HG02870 (cell line): ENCODE results near the gene ERC2.

ENCODE experiments used
- ATAC-seq: cut with Tn5 transposase; IDR thresholded peaks from one replicate; pipeline ENCODE4 v1.9.1; 2021; ENCODE audit warnings: mild to moderate bottlenecking, moderate library complexity; ENCODE audit not compliant: unreplicated experiment

The ERC2 gene

GRCh38 chr3:55955891-55956477 lies 512.3 kb downstream of the ERC2 start:
- no peak for ATAC-seq

- no peak for ATAC-seq
These were observed 516.9 kb downstream of the ERC2 start for GRCh38 chr3:55951388-55951787.

DNA sequence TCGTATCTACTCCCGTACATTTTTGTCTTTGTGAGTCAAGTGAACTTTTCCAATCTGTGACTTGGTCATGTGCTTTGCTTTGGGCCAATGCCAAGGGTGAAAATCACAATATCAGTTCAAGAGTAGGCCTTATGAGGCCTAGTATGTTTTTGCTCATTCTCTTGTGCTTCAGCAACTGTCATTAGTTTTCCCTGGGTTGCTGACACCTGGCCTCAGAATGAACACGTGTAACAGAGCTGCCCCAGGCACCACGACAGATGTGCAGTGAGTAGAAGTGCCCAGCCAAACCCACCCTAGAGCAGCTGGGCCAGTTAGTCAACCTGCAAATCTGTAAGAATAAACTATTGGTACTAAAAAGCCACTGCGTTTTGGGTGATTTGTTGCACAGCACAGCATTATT lies 520.9 kb downstream of the ERC2 start:
- ATAC-seq, result no peak

DNA sequence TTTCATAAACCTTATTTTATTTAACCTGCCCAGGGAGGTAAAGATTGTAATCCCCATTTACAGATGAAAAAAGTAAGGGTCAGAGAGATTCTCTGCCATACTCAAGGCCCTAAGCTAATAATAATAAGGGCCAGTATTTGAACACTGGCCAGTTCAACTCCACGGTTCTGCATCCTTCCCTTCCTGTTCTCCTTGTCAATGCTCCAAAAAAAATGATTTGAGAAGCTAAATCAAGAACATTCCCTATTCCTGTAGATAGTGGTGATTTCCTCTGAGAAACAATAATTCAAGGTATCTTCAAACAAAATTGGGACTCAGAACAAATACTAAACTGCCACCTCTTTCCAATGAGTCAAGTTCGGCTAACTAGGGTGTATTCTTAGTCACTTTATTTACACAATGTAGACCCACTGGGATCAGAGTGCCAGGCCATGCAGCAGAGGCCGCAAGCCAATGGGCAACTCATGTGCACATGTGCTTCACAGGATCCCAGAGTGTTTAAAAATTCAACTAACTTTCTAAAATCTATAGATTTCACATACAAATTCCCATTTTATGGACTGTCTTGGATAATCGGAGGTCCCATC lies 521.6 kb downstream of the ERC2 start:
- no peak for ATAC-seq

DNA sequence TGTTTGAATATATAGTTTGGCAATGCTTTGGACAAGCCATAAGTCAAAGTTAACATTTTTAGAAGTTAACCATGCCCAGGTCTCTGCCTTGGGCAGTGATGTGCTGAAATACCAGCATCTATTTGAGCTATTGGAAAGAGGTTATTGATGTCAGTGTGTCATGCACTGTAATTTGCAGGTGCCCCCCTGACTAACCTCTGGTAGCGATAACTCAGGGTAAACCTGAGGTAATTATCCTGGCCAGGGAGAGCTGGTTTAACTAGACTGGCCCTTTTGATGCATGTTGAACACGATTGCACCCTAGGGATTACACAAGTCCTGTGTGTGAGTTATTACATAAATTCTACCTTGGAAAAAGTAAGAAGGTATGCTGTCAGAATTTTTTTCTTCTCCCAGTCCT lies 525.4 kb downstream of the ERC2 start:
- ATAC-seq, result no peak

- no peak for ATAC-seq
These were observed 529.0 kb downstream of the ERC2 start for GRCh38 chr3:55939287-55939686.

GRCh38 chr3:55937301-55937700 lies 531.0 kb downstream of the ERC2 start:
- no peak for ATAC-seq

- ATAC-seq, result no peak
These were observed 531.7 kb downstream of the ERC2 start for GRCh38 chr3:55936549-55937052.

DNA sequence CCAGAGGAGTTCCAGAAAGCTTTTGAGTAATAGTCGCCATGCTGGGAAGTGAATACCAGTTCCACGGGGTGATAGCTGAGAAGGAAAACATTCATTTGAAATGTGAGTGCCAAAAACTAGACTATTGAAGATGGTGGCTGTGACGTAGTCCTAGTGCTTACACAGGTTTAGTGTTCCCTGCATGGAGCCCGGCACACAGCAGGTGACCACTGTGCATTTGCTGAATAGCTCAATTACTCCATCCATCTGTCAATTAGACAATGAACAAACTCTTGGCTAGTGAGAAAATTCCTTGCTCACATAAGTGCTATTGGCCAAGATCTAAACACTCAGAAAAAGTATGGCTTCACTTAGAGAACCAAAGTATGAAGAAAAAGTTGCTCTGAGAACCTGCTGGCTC lies 533.0 kb downstream of the ERC2 start:
- no peak for ATAC-seq

DNA sequence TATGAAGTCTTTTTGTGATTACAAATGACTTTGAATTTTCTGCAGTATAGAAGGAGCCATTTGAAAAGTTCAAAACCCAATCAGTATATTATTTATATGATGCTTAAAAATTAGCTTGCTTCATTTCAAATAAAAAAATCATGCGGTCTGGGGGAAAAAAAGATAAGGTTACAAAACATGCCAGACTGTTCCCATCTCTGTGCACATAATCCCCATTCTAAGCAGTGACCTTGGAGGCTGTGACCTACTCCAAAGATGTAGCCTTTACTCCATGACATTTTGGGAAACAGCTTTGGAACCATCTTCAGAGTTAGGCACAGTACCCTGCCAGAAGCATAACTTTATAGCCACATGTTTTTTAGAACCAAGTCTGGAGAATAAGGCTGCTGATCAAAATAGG lies 533.5 kb downstream of the ERC2 start:
- ATAC-seq, result no peak

DNA sequence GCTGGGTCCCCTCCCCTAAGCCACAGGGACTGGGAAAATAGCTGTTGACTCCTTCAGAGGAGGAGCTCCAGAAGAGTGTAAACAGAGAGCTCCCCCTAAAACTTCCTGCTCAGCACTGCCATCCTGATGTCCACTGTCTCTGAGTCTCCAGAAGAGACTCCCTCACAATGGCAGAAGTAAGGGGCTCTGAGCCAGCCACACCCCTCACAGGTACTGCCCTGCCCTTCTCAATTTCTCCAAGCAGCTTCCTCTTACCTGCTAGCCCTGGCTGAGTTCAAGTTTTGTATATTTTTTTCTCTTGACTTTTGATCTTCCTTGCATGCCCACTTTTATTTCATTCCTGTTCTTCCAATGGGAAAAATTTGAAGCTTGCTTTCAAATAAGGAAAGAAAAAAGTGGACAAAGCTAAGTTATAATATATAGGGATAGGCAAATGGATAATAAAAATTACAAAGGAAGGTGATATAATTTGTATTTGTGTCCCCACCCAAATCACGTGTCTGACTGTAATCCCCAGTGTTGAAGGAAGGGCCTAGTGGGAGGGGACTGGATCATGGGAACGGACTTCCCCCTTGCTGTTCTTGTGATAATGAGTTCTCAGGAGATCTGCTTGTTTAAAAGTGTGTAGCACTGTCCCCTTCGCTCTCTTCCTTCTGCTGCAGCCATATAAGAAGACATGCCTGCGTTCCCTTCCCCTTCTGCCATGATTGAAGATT lies 539.0 kb downstream of the ERC2 start:
- ATAC-seq, result no peak

DNA sequence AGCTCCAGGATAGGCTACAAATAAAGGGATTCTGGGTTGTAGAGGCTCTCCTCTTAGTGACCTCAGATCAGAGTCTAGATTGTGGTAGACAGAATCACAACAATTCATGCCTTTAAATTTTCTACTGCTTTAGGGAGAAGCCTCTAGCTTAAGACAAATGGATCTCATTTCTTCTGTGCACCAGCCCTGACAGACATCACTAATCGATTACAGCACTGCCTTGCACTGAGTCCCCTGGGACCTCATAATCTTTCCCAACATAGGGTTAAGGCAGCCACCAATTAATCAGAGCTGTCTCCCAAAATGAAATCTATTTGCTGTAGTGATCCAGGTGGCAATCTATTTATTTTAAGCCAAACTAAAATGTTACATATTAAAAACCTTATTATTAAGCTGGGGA lies 544.6 kb downstream of the ERC2 start:
- no peak for ATAC-seq

GRCh38 chr3:55923207-55923606 lies 545.1 kb downstream of the ERC2 start:
- no peak for ATAC-seq

- ATAC-seq, result no peak
These were observed 555.4 kb downstream of the ERC2 start for GRCh38 chr3:55912880-55913279.

DNA sequence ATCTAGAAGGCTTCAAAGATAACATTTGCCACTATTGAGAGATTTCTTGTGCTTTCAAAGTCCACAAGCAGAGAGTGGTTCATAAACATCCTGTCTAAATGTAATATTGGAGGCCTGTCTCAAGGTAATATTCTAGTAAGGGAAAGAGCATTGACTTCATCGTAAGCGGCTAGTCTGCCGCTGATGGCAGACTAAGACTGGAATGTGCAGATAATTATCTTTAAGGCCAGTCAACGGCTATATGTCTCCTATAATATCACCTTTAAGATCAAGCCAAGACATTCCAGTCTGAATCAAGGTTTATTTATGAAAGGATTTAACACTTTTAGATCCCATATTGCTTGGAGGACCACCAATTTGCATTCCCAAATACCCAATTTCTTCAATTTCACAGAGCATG lies 557.0 kb downstream of the ERC2 start:
- no peak for ATAC-seq

DNA sequence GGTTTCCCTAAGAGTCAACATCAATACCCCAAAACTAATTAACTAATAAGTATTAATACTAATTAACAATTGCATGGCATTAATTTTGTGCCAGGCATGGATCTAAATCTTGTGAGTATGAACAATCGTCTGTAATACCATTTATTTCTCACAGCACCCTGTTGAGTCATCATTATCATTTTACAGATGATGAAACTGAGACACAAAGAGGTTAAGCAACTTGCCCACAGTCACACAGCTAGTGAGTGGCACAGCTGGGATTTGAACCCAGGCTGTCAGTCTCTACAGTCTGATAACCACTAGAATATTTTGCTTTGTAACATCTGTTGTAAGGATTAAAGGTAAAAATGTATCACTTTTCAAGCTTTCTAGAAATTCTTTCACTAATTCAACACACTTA lies 557.7 kb downstream of the ERC2 start:
- ATAC-seq, result no peak

DNA sequence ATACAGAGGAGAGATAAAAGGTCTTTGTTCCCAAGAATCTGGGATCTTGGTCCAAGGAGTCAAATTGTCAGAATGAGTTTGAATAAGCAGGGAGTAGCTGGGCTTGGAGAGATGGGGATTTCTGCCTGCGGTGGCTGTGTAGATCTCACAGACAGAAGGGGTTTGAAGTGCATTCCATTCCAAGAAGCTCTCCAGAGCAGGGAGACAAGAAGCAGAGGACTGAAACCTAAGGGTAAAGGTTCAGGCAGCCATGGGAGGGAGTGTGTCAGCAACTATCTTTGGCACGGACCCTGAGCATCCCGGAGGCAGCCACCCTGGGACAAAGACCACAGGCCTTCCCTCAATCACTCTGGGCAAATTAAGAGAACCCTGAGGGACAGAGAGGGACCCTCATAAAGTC lies 558.9 kb downstream of the ERC2 start:
- ATAC-seq, result no peak

- ATAC-seq, result no peak
These were observed 560.7 kb downstream of the ERC2 start for GRCh38 chr3:55907616-55908015.

GRCh38 chr3:55906896-55907295 lies 561.4 kb downstream of the ERC2 start:
- ATAC-seq, result no peak

DNA sequence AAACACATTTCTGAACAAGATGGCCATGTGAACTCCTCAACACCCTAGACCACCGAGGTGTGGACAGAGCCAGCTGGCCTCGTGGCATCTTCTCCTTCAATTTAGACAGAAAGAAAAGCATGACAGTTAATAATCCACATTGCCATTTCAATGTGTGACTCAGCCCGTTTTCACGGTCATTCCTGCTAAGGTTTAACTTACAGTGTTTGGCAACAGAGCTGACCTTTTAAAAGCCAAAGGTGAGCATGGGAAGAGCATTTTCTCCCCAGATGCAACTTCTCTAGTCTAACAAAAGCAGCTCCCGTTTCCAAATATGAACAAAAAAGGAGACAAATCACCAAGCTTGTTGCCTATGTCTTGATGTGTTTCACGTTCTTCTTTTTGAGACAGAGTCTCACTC lies 563.6 kb downstream of the ERC2 start:
- no peak for ATAC-seq

- no peak for ATAC-seq
These were observed 564.6 kb downstream of the ERC2 start for GRCh38 chr3:55903680-55904079.

DNA sequence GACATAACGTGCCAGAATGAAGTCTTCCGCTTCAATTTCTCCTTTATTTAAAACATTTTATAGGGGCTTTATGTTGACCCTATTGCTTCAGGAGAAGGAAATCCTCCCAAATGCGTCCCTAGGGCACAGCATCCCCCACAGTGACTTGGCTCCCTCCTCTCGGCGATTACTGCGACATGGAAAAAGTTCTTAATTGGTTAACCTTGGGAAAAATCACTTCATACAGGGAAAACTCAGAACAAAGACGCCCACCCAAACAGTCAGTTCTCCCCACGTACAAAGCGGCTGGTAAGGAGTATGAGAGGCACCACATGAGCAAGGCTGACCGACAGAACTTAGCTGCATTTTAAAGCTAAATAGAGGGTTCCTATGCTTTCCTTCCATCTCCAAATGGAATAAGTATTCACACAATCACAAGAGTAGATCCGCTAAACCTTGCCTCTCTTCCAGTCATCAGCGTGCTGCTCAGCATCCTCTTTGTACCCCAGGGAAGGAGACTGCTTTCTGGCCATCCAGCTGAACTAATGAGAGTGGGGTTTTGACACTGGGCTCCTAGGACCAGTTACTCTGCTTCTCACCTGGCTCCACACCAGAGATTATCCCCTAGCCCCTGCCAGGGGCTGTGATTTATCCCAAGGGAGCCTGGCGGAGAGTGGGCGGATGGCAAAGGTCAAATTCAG lies 565.9 kb downstream of the ERC2 start:
- no peak for ATAC-seq
